K562 (cell line): ENCODE data around the gene SLC35F4. TPM values are rescaled to one million over a fixed set of nuclear protein-coding genes. Genes with fewer than 3 reads are reported as not detected.

Source experiments
- ATAC-seq: fragments of 200-7000 bp; cut with Tn5 transposase; 3 replicates; pipeline ENCODE4 v1.9.1; 2020; ENCODE audit warnings: moderate library complexity
- BruUV-seq: library from RNA; stranded (reverse); fragments of 400-500 nt; replicated peaks from 2 replicates; lab custom pipeline; 2021; lab: Mats Ljungman, UMichigan
- CTCF ChIA-PET: fragments of 300-600 bp; formaldehyde crosslinking; extraction: SDS; loops from one replicate; lab custom pipeline; 2021; ENCODE audit warnings: low intra/inter-chr PET ratio; lab: Yijun Ruan, JAX
- POLR2A ChIA-PET: fragments of 300-600, 350-650 bp; sonication (Branson Sonifier 250); formaldehyde crosslinking; extraction: SDS; loops from one replicate; lab custom pipeline; 2021; ENCODE audit warnings: antibody characterized with exemption, inconsistent platforms; lab: Yijun Ruan, JAX
- DNase-seq, 4 experiments: peaks; one replicate each; pipeline versions ENCODE4 v3.0.0 to v3.0.0-alpha.2; 2011 to 2018; ENCODE audit warnings: low spot score in 3 of 4, mixed read lengths in 3 of 4; ENCODE audit errors: extremely low read depth in 1 of 4
- FAIRE-seq: peaks from 2 replicates; lab custom pipeline; 2011; peaks lifted over from hg19 to GRCh38; lab: Jason Lieb, UNC
- H2AFZ ChIP-seq: 2 replicates; pipeline ENCODE4 v1.6.0; 2011; ENCODE audit warnings: low read depth, low read length, control low read depth, inconsistent platforms
- H3K27ac ChIP-seq: fragments of 200-600 bp; 3 replicates; pipeline ENCODE4 v1.8.0; 2011; ENCODE audit warnings: low read depth, mild to moderate bottlenecking, control low read depth, inconsistent platforms, low read length, moderate library complexity, mixed read lengths; ENCODE audit errors: extremely low read depth
- H3K27me3 ChIP-seq, 2 experiments: fragments of 300-600 bp in 1 of 2; 2 replicates in 1 of 2; 3 replicates in 1 of 2; pipeline versions ENCODE4 v1.6.0 to v1.8.0; 2011; ENCODE audit warnings: inconsistent platforms in 2 of 2, low read length in 2 of 2, mild to moderate bottlenecking in 1 of 2, mixed read lengths in 1 of 2, moderate library complexity in 1 of 2; ENCODE audit not compliant: control insufficient read depth in 2 of 2, insufficient read depth in 2 of 2
- H3K36me3 ChIP-seq: fragments of 300-600 bp; 3 replicates; pipeline ENCODE4 v1.8.0; 2011; ENCODE audit warnings: mild to moderate bottlenecking, low read length, inconsistent platforms; ENCODE audit not compliant: control insufficient read depth, insufficient read depth
- H3K4me1 ChIP-seq, 2 experiments: fragments of 200-600 bp in 1 of 2; replicated peaks in 1 of 2; 2 replicates in 1 of 2; 3 replicates in 1 of 2; pipeline versions ENCODE4 v1.5.1 to v1.8.0; 2011; ENCODE audit warnings: inconsistent platforms in 2 of 2, low read length in 2 of 2, mild to moderate bottlenecking in 1 of 2, mixed read lengths in 1 of 2, moderate library complexity in 1 of 2; ENCODE audit not compliant: control insufficient read depth in 2 of 2, insufficient read depth in 2 of 2
- H3K4me2 ChIP-seq: 2 replicates; pipeline ENCODE4 v1.6.1; 2011; ENCODE audit warnings: low read length, control low read depth, inconsistent platforms, mixed read lengths; ENCODE audit not compliant: insufficient read depth
- H3K4me3 ChIP-seq: fragments of 200-600 bp; sonication (generic), shearing (Covaris generic); 2 replicates; pipeline ENCODE4 v1.5.1; 2016; ENCODE audit warnings: control low read depth, inconsistent platforms
- H3K79me2 ChIP-seq: fragments of 200-600 bp; 3 replicates; pipeline ENCODE4 v1.8.0; 2011; ENCODE audit warnings: low read length, inconsistent platforms; ENCODE audit not compliant: control insufficient read depth, insufficient read depth
- H3K9ac ChIP-seq, 2 experiments: 2 replicates each; pipeline versions ENCODE4 v1.6.0 to v1.6.1; 2011; ENCODE audit warnings: low read depth in 2 of 2, low read length in 2 of 2, control low read depth in 1 of 2, inconsistent platforms in 1 of 2, mild to moderate bottlenecking in 1 of 2, mixed read lengths in 1 of 2; ENCODE audit not compliant: insufficient read depth in 1 of 2
- H3K9me1 ChIP-seq: one replicate; pipeline ENCODE4 v1.6.0; 2011; ENCODE audit warnings: inconsistent platforms, mild to moderate bottlenecking, low read length, moderate library complexity; ENCODE audit not compliant: control insufficient read depth, insufficient read depth
- H3K9me3 ChIP-seq: replicated peaks from 2 replicates; pipeline ENCODE4 v1.5.1; 2011; ENCODE audit warnings: low read depth, low read length, inconsistent platforms; ENCODE audit not compliant: control insufficient read depth, insufficient read depth
- H4K20me1 ChIP-seq: replicated peaks from 2 replicates; pipeline ENCODE4 v1.6.1; 2011; ENCODE audit warnings: low read length, inconsistent platforms, mixed read lengths; ENCODE audit not compliant: control insufficient read depth, insufficient read depth
- AFF4 ChIP-seq: sonication (generic); formaldehyde crosslinking; IDR thresholded peaks from 2 replicates; pipeline ENCODE4 v1.8.0; 2023; ENCODE audit warnings: mild to moderate bottlenecking, missing genetic modification reagents
- ARID1B ChIP-seq: fragments of 450-650 bp; IDR thresholded peaks from 2 replicates; pipeline ENCODE4 v1.6.1; 2016; ENCODE audit warnings: antibody characterized with exemption, mild to moderate bottlenecking, inconsistent platforms
- ARID3A ChIP-seq: IDR thresholded peaks from 2 replicates; pipeline ENCODE4 v1.6.1; 2012; ENCODE audit warnings: low read depth, low read length, improper control_type of control experiment, borderline replicate concordance
- CAMTA2 ChIP-seq: fragments of 250-450 bp; sonication (Bioruptor Pico); conservative IDR thresholded peaks from 2 replicates; pipeline ENCODE4 v1.5.1; 2022
- EHMT2 ChIP-seq: fragments of 450-650 bp; IDR thresholded peaks from 2 replicates; pipeline ENCODE4 v1.6.1; 2018; ENCODE audit warnings: antibody characterized with exemption
- ESRRB ChIP-seq: fragments of 250-450 bp; sonication (Bioruptor Pico); IDR thresholded peaks from 2 replicates; pipeline ENCODE4 v1.5.0; 2020; ENCODE audit warnings: mild to moderate bottlenecking, moderate library complexity, borderline replicate concordance
- FOXM1 ChIP-seq, 2 experiments: fragments of 450-650 bp in 1 of 2; sonication (generic) in 1 of 2; formaldehyde crosslinking in 1 of 2; IDR thresholded peaks; 2 replicates each; pipeline versions ENCODE4 v1.6.1 to v1.9.0; 2017 to 2022; ENCODE audit warnings: low read depth in 2 of 2, mild to moderate bottlenecking in 2 of 2, missing genetic modification reagents in 1 of 2, moderate library complexity in 1 of 2
- JUN ChIP-seq, 2 experiments: sonication (generic) in 1 of 2; formaldehyde crosslinking in 1 of 2; IDR thresholded peaks; 2 replicates each; pipeline versions ENCODE4 v1.6.1 to v1.8.0; 2012 to 2022; ENCODE audit warnings: borderline replicate concordance in 2 of 2, mild to moderate bottlenecking in 2 of 2, improper control_type of control experiment in 1 of 2, low read depth in 1 of 2, low read length in 1 of 2, missing genetic modification reagents in 1 of 2
- MTA2 ChIP-seq: fragments of 450-650 bp; IDR thresholded peaks from 2 replicates; pipeline ENCODE4 v1.6.1; 2016; ENCODE audit warnings: low read depth
- PRDM10 ChIP-seq: fragments of 450-650 bp; IDR thresholded peaks from 2 replicates; pipeline ENCODE4 v1.6.1; 2018; ENCODE audit not compliant: partially characterized antibody
- ZNF507 ChIP-seq: conservative IDR thresholded peaks from 2 replicates; pipeline ENCODE4 v1.6.1; 2017; ENCODE audit warnings: missing genetic modification characterization, missing compliant biosample characterization
- WGBS: fragments of 100-300 bp; shearing (Covaris generic); methylation state at CpG from one replicate; pipeline ENCODE4 v1.1.6; 2016; ENCODE audit warnings: low coverage, mixed read lengths; ENCODE audit not compliant: insufficient coverage; ENCODE audit errors: missing lambda C conversion rate; 5-methylcytosine and 5-hydroxymethylcytosine counted together
- in situ Hi-C: fragments of 300-500 bp; cut with MboI; formaldehyde crosslinking; loops from 4 replicates; pipeline ENCODE4 v1.15.0; 2018; ENCODE audit warnings: inconsistent platforms, mixed read lengths
- intact Hi-C: fragments of 100-400 bp; cut with micrococcal nuclease; formaldehyde crosslinking; loops from 2 replicates; pipeline ENCODE4 v1.14.2; 2022
- polyA plus RNA-seq, 8 experiments: library from polyadenylated mRNA; depleted of rRNA in 4 of 8; stranded (reverse) in 5 of 8; unstranded in 3 of 8; fragments of >200 nt; fragmentation: Nextera tagmentation in 2 of 8; fragmentation: Illumina TruSeq in 1 of 8; extraction: Ambion mirVana in 2 of 8; extraction: Trizol in 1 of 8; gene quantifications; 2 replicates each; pipeline versions ENCODE4 v1.2.1 to v1.2.3, GENCODE V29; 2011 to 2014; ENCODE audit warnings: inconsistent platforms in 1 of 8, missing spikeins in 1 of 8
- total RNA-seq, 7 experiments: library from RNA; depleted of rRNA in 6 of 7; stranded (reverse); fragments of >200 nt in 6 of 7; fragmentation: Illumina TruSeq in 2 of 7; extraction: Trizol in 2 of 7; gene quantifications; 2 replicates each; pipeline versions ENCODE4 v1.2.1 to v1.2.3, GENCODE V29; 2011 to 2021; ENCODE audit warnings: low replicate concordance in 1 of 7

Gene SLC35F4
- total and polyA plus RNA-seq, 9 of the 15 experiments (the other 6 are each of a cell fraction or from before 2014, with no cell fraction given) = 0.01 TPM; not detected in 8

- no peaks in the 10 kb centered on the region for H3K36me3 ChIP-seq
- H3K4me2 ChIP-seq = no peak overlapping the region
- 0% methylated on average over 2 of the region's 2 CpGs for WGBS
- intact Hi-C loops (no loop called here), in situ Hi-C loops (no loop called here)
- FAIRE-seq = no peak
- no peak overlapping the region for H3K27ac ChIP-seq
- no peak for ATAC-seq
- H3K9me3 ChIP-seq = no peaks in the 10 kb centered on the region
- H3K27me3 ChIP-seq = no peaks in the 10 kb centered on the region
- no peak overlapping the region for H3K9ac ChIP-seq
- BruUV-seq = no TSS peak
- H3K9me1 ChIP-seq = no peaks in the 10 kb centered on the region
- no peaks in the 10 kb centered on the region for H3K4me1 ChIP-seq
- no peaks in the 10 kb centered on the region for H4K20me1 ChIP-seq
- POLR2A ChIA-PET = no interaction called here
- H3K4me3 ChIP-seq = no peak overlapping the region
- no peaks in the 10 kb centered on the region for H3K79me2 ChIP-seq
- no peak for DNase-seq
- no peak overlapping the region for H2AFZ ChIP-seq
- CTCF ChIA-PET = no interaction called here
- TF ChIP-seq ARID3A = no peak
- TF ChIP-seq ESRRB (CRISPR knock-in tag) = no peak
- no peak for TF ChIP-seq FOXM1 (IDR thresholded peaks at IDR 0.05; ENCODE audit: low read depth)
- no peak for TF ChIP-seq FOXM1 (CRISPR knock-in tag; IDR thresholded peaks at IDR 0.05; ENCODE audit: low read depth)
- TF ChIP-seq PRDM10 = no peak
- no peak for TF ChIP-seq MTA2
- no peak for TF ChIP-seq EHMT2
- no peak for TF ChIP-seq CAMTA2 (CRISPR knock-in tag)
- TF ChIP-seq JUN (IDR thresholded peaks at IDR 0.05; ENCODE audit: borderline replicate concordance, low read depth, low read length) = no peak
- TF ChIP-seq JUN (CRISPR knock-in tag; IDR thresholded peaks at IDR 0.05; ENCODE audit: borderline replicate concordance) = no peak
- no peak for TF ChIP-seq AFF4 (CRISPR knock-in tag)
- no peak for TF ChIP-seq ARID1B
- TF ChIP-seq ZNF507 (tag) = no peak
These were observed 30.1 kb downstream of the SLC35F4 start for GRCh38 chr14:57835766-57836165.
